Endothelial cell of umbilical vein (primary cell): ENCODE measurements around the gene CCDC15.

Experiments
- EZH2 ChIP-seq: IDR thresholded peaks from 2 replicates; pipeline ENCODE4 v1.6.1; 2012; ENCODE audit warnings: borderline replicate concordance, low read depth, mild to moderate bottlenecking, moderate library complexity, low read length, inconsistent platforms; ENCODE audit not compliant: severe bottlenecking
- FOS ChIP-seq: IDR thresholded peaks from 2 replicates; pipeline ENCODE4 v1.6.1; 2011; ENCODE audit warnings: mild to moderate bottlenecking, low read length, moderate library complexity, borderline replicate concordance; ENCODE audit not compliant: insufficient read depth
- GATA2 ChIP-seq: IDR thresholded peaks from 2 replicates; pipeline ENCODE4 v1.7.0; 2011; ENCODE audit warnings: low read depth, mild to moderate bottlenecking, moderate library complexity, mixed read lengths, low read length; ENCODE audit not compliant: insufficient read length, insufficient read depth
- JUN ChIP-seq: IDR thresholded peaks from 2 replicates; pipeline ENCODE4 v1.6.1; 2011; ENCODE audit warnings: borderline replicate concordance, low read depth; ENCODE audit not compliant: insufficient read length, insufficient read depth
- POLR2A ChIP-seq: IDR thresholded peaks from 2 replicates; pipeline ENCODE4 v1.6.1; 2012; ENCODE audit warnings: low read depth, mild to moderate bottlenecking, control low read depth, low read length
- POLR2AphosphoS5 ChIP-seq: IDR thresholded peaks from 2 replicates; pipeline ENCODE4 v1.6.1; 2012; ENCODE audit warnings: low read depth, mild to moderate bottlenecking, control low read depth, low read length, moderate library complexity; ENCODE audit not compliant: insufficient read depth
- TF ChIP-seq, protein P1 (sequence below), 2 donors: IDR thresholded peaks; 1 replicate in 1 of 2; 2 replicates in 1 of 2; pipeline ENCODE4 v1.5.1; 2011; ENCODE audit warnings: low read length in 2 of 2, mild to moderate bottlenecking in 2 of 2, moderate library complexity in 2 of 2, control low read depth in 1 of 2, inconsistent platforms in 1 of 2, low read depth in 1 of 2; ENCODE audit not compliant: insufficient read depth in 1 of 2; ENCODE audit errors: extremely low read depth in 1 of 2
- TF ChIP-seq, protein P2 (sequence below): IDR thresholded peaks from 2 replicates; pipeline ENCODE4 v1.6.1; 2011; ENCODE audit not compliant: insufficient read depth, insufficient read length

DNA sequence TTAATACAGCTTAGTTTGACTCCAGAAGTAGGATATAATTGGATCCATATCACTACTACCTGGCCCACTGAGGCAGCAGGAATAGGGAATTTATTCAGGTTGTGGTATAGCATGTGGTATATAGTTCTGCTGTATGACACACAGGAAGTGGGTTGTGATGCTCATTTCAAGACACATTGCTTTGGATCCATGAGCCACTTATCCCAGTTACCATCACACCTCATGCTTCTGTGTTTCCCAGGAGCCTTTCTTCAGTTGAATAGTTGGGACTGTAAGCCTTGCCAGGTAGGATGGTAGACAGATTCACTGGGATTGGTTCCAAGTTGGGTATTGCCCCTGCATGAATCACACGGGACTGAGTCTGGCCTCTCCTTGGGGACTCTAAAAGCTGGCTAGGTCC is 99.2 kb downstream of the CCDC15 start:
- no peak for TF ChIP-seq POLR2A
- TF ChIP-seq, protein P1, sequence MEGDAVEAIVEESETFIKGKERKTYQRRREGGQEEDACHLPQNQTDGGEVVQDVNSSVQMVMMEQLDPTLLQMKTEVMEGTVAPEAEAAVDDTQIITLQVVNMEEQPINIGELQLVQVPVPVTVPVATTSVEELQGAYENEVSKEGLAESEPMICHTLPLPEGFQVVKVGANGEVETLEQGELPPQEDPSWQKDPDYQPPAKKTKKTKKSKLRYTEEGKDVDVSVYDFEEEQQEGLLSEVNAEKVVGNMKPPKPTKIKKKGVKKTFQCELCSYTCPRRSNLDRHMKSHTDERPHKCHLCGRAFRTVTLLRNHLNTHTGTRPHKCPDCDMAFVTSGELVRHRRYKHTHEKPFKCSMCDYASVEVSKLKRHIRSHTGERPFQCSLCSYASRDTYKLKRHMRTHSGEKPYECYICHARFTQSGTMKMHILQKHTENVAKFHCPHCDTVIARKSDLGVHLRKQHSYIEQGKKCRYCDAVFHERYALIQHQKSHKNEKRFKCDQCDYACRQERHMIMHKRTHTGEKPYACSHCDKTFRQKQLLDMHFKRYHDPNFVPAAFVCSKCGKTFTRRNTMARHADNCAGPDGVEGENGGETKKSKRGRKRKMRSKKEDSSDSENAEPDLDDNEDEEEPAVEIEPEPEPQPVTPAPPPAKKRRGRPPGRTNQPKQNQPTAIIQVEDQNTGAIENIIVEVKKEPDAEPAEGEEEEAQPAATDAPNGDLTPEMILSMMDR (IDR thresholded peaks at IDR 0.05; ENCODE audit: extremely low read depth in 1 of 2, insufficient read depth in 1 of 2, low read depth in 1 of 2, low read length in 2 of 2): no peak
- no peak for TF ChIP-seq EZH2
- TF ChIP-seq FOS: no peak
- TF ChIP-seq GATA2: no peak
- TF ChIP-seq JUN: no peak
- no peak for TF ChIP-seq POLR2AphosphoS5
- TF ChIP-seq, protein P2, sequence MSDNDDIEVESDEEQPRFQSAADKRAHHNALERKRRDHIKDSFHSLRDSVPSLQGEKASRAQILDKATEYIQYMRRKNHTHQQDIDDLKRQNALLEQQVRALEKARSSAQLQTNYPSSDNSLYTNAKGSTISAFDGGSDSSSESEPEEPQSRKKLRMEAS: no peak
